ENCODE measurements around the gene NTF4. TPM values are rescaled to one million over a fixed set of nuclear protein-coding genes. Genes with fewer than 3 reads are reported as not detected.

NTF4 gene
- total RNA-seq, 1 experiment from 2014 or later = 1.7 TPM

- no peak overlapping the region for H3K27ac ChIP-seq (ENCODE audit: low read depth, low read length)
- no peaks in the 10 kb centered on the region for H3K27me3 ChIP-seq (ENCODE audit: insufficient read depth, low read length)
- no peaks in the 10 kb centered on the region for H3K9me2 ChIP-seq (ENCODE audit: insufficient read depth)
- CTCF ChIA-PET = no interaction called here
- RAD21 ChIA-PET (ENCODE audit: low non-redundant PET in 1 of 2, low total read pairs in 2 of 2, uncharacterized antibody in 2 of 2, unreplicated experiment in 2 of 2) = no interaction called here
- intact Hi-C loops (cut with micrococcal nuclease) = no loop called here
- ATAC-seq (no peak), DNase-seq (ENCODE audit: low read depth, low spot score) (no peak)
- H3K9ac ChIP-seq (ENCODE audit: low read length) = no peak overlapping the region
- H4K20me1 ChIP-seq (ENCODE audit: insufficient read depth) = no peaks in the 10 kb centered on the region
- TF ChIP-seq TCF7L2 (IDR thresholded peaks at IDR 0.05; ENCODE audit: borderline replicate concordance, extremely low read depth, insufficient read depth, insufficient read length) (no peak), MAX (IDR thresholded peaks at IDR 0.05) (no peak), ELF1 (IDR thresholded peaks at IDR 0.05; ENCODE audit: borderline replicate concordance, low read depth) (no peak), CTCF (IDR thresholded peaks at IDR 0.05 in 2 of 3, conservative IDR thresholded peaks at IDR 0.05 in 1 of 3; ENCODE audit: borderline replicate concordance in 1 of 3, insufficient read depth in 1 of 3, low read depth in 2 of 3, low read length in 2 of 3) (no peak), EGR1 (IDR thresholded peaks at IDR 0.05; ENCODE audit: low read depth) (no peak), JUND (IDR thresholded peaks at IDR 0.05) (no peak), RAD21 (IDR thresholded peaks at IDR 0.05; ENCODE audit: low read depth) (no peak), SRF (IDR thresholded peaks at IDR 0.05; ENCODE audit: low read depth) (no peak), POLR2AphosphoS5 (IDR thresholded peaks at IDR 0.05; ENCODE audit: low read depth, low read length) (no peak), ZNF274 (IDR thresholded peaks at IDR 0.05; ENCODE audit: low read depth, low read length) (no peak), SP1 (IDR thresholded peaks at IDR 0.05; ENCODE audit: low read depth) (no peak), CBX3 (IDR thresholded peaks at IDR 0.05; ENCODE audit: low read depth) (no peak), ZFX (IDR thresholded peaks at IDR 0.05) (no peak), CEBPB (IDR thresholded peaks at IDR 0.05; ENCODE audit: low read depth) (no peak), ZBTB33 (IDR thresholded peaks at IDR 0.05; ENCODE audit: extremely low read depth, insufficient replicate concordance, low read length) (no peak), POLR2A (IDR thresholded peaks at IDR 0.05; ENCODE audit: borderline replicate concordance, extremely low read depth, insufficient read depth, insufficient read length) (no peak), YY1 (IDR thresholded peaks at IDR 0.05; ENCODE audit: extremely low read depth, insufficient replicate concordance, low read depth, low read length) (no peak)
- H2AFZ ChIP-seq (ENCODE audit: low read depth, low read length, poor library complexity, severe bottlenecking) = no peak overlapping the region
- POLR2A ChIA-PET = no interaction called here
- peaks cover 17 to 19% of the 10 kb centered on the region in 2 experiments for H3K4me1 ChIP-seq (ENCODE audit: control insufficient read depth in 1 of 2, insufficient read depth in 2 of 2, low read length in 2 of 2)
- no peak overlapping the region for H3K4me3 ChIP-seq (replicated peaks in 1 of 2; ENCODE audit: low read depth in 1 of 2, low read length in 2 of 2)
- H3K4me2 ChIP-seq (ENCODE audit: low read length) = no peak overlapping the region
- no TSS peak for BruUV-seq (replicated peaks)
- H3K79me2 ChIP-seq (ENCODE audit: insufficient read depth, low read length) = no peaks in the 10 kb centered on the region
- no peaks in the 10 kb centered on the region for H3K36me3 ChIP-seq (ENCODE audit: control insufficient read depth in 1 of 2, insufficient read depth in 2 of 2, low read length in 2 of 2)
- H3K9me3 ChIP-seq (ENCODE audit: control insufficient read depth in 1 of 2, insufficient read depth in 1 of 2, low read depth in 1 of 2, low read length in 2 of 2) = no peaks in the 10 kb centered on the region
Measured at GRCh38 chr19:49071860-49072547, 7.4 kb upstream of the NTF4 start.
